Stimulated activated CD8-positive, alpha-beta memory T cell treated with anti-CD3 and anti-CD28 coated beads, Interleukin-4, amount 100 ng/mL, for 48 hours (primary cell): ENCODE data around the gene ADAM10.
A peak's percentile ranks its signal among the peaks of the same experiment; 100 is the strongest.

Source experiments
- DNase-seq: peaks from one replicate; pipeline ENCODE4 v3.0.0-alpha.2; 2020

ADAM10 gene

GRCh38 chr15:58569455-58569854, 180.1 kb downstream of the ADAM10 start:
- no peak for DNase-seq

DNA sequence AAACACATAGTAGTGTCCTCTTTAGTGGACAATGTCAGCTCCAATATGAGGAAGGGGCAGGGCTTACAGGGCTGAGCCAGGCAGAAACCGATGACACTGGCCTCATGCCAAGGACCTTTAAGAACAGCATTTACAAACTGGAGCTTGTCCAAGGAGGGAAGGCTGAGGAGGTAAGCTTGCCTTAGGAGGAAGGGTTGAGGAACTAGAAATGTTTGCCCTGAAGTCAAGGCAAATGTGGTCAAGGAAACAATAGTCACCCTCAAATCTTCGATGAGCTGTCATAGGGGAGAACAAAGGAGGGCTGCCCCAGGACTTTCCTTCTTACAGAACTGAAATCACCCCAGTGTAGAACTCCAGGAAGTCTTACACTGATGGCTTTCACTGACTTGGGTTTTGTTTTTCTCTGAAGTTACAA, 181.3 kb downstream of the ADAM10 start:
- no peak for DNase-seq

DNA sequence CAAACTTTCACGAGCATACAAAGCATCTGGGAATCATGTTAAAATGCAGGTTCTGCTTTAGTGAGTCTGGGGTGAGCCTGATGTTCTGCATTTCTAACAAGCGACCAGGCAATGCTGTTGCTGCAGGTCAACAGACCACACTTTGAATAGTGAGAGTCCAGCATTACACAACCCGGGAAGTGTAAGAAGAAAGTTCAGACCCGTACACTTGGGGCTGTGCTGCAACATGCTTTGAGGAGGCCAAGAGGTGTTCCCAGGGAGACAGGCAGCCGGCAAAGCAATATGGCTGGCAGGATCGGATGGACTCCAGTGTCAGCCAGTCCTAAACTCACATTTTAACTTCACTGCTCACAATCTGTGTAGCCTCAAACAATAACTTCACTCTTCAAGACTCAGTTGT, 183.5 kb downstream of the ADAM10 start:
- DNase-seq, result no peak

DNA sequence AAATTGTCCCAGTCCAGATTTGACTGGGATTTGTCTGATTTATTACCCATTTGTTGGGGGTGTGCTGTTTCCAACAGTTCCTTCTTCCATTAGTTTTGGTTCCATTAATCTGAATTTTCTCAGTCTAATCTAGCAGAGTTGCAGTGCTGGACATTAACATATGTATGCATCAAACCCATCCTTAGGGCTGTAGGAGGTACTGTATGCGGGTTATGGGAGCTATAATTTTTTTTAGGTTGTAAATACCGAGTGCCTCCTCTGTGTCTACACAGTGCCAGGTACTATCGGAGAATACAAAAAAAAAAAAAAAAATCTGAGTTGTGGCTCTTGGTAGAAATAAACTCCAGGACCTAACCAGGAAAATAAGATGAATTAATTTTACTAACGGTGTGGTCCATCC, 183.9 kb downstream of the ADAM10 start:
- no peak for DNase-seq

- no peak for DNase-seq
Observed at GRCh38 chr15:58564981-58565380, 184.5 kb downstream of the ADAM10 start.

DNA sequence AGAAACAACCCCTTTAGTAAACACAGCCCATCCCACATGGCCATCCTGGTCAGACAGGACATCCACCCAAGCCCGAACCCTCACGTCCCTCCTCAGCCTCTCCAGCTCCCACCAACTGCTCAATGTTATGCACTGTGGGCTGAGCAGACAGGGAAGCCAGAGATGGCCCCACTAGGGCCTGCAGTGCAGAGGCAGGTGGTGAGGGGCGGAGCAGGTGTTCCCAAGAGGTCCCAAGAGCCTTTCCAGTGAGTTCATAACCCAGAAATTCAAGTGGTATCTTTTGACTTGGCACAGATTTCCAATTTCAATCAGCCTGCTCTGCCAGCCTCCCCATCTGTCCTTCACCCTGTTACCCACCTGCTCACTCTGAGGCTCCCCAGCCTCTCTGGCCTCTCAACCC, 187.4 kb downstream of the ADAM10 start:
- DNase-seq, result no peak

GRCh38 chr15:58561321-58561720, 188.2 kb downstream of the ADAM10 start:
- no peak for DNase-seq

- no peak for DNase-seq
Observed at GRCh38 chr15:58559904-58560588, 189.5 kb downstream of the ADAM10 start.

DNA sequence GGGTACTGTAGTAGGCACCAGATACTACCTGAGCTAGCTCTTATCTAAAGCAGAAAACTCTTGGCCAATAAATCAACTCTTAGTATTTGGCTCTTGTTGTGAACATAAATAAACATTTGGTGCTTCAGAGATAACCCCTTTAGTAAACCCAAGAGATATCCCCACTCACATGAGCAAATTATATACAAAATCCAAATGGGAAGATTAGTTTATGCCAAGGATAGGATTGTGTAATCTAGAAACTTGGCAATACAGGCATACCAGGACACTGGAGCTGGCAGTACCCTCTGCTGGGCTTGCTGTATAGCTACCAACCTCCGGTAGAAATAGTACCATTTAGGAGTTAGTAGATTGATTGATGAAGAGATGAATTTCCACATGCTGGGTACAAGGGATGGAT, 190.7 kb downstream of the ADAM10 start:
- DNase-seq, result no peak

- DNase-seq, result no peak
Observed at GRCh38 chr15:58556541-58556940, 193.0 kb downstream of the ADAM10 start.

- no peak for DNase-seq
Observed at GRCh38 chr15:58556028-58556361, 193.5 kb downstream of the ADAM10 start.

DNA sequence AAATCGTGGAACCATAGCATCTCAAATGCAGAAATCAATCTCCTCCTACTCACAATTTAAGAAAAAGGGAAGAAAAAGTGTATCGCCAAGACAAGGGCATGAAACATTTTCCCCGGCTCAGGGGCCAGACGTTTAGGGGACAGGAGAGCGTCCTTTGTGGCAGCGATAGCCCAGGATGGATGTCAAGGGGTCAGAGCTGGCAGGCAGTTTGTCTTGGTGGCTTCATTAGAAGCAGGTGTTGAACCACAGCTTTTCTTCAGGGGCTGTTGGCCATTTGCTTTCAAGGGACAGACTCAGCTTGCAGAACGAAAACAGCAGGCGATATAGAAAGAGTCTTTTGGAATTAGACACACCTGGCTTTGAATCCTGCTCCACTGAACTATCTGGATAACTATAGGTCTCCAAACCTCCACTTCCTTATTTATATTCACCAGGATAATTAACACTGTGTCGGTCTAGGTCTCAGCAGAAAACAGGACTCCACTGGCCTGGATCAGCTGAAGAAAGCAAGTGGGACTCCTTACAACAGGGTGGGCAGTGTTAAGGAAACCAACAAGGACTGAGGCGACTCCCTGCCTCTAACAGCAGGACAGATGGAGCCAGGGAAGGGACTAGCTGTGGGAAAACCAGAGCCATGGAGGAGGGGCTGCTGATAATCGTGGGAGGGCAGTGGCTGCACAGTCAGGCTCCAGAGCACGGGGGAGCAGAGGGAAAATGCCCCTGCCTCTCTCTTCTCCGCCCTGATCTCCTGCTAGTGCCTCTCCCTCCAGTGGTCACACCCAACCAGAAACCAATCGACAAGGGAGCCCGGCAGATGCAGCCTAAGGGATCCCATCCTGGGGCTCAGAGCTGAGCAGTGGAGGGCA, 194.1 kb downstream of the ADAM10 start:
- DNase-seq, result no peak

- no peak for DNase-seq
Observed at GRCh38 chr15:58554758-58555157, 194.7 kb downstream of the ADAM10 start.

DNA sequence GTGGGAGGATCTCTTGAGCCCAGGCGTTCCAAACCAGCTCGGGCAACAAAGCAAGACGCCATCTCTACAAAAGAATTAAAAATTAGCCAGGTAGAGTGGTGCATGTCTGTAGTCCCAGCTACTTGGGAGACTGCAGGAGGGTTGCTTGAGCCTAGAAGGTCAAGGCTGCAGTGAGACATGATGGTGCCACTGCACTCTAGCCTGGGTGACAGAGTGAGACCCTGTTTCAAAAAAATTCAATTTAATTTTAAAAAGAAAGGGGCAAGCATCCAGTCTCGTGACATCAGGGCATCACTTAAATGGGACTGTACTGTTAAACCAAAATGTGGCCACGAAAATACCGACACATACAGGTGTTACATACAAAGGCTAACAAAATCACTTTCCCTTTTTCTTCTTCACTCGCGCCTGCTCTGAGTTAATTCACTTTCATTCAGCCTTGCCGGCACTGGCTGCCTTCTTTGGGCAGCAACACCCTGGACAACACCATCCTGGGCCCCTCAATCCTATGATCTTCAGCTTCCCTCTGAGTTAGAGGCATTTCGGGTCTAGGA, 196.1 kb downstream of the ADAM10 start:
- DNase-seq, result no peak

- no peak for DNase-seq
Observed at GRCh38 chr15:58552505-58553364, 196.8 kb downstream of the ADAM10 start.

- no peak for DNase-seq
Observed at GRCh38 chr15:58551764-58552504, 197.6 kb downstream of the ADAM10 start.

- peak; percentile 44 for DNase-seq
Observed at GRCh38 chr15:58551084-58551763, 198.3 kb downstream of the ADAM10 start.

DNA sequence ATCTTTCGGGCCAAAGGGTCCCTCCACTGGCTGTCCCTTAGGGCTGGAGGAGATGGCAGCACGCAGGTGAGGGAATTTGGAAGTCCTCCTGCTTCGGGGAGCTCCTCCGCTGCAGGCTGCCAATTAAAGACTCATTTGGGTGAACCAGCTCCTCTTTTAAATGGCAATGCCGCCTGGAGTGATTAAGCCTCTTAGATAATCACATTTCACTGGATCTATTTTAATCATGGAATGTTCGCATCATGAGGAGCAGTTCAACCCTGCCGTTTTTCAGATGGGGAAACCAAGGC, 199.8 kb downstream of the ADAM10 start:
- DNase-seq, result no peak

- DNase-seq, result no peak
Observed at GRCh38 chr15:58549013-58549784, 200.3 kb downstream of the ADAM10 start.

DNA sequence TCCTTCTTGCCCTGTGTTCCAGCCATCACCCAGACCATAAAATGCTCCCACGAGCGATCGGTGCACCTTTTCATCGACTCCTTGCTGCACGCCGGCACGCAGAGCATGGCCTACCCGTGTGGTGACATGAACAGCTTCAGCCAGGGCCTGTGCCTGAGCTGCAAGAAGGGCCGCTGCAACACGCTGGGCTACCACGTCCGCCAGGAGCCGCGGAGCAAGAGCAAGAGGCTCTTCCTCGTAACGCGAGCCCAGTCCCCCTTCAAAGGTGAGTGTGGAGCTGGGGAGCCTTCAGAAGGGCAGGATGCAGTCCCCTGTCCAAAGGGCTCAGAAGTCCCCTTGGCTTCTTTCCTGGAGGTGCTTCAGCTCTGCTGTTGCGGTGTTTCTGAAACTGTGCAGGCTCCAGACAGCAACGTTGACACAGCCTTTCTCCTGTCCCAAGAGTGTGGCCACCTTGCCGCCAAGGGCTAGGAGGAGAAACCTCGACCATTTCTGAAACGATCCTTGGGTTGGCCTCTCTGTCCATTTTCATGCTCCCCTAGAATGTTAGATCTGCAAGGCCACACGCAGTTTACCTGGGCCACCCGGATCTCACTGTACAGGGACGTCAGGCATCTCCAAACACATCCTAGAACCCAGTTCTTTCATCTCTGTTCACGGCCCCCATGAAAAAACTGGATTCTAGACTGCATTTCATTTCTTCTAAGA, 201.0 kb downstream of the ADAM10 start:
- no peak for DNase-seq
